ENCODE measurements around the gene SLCO4A1. TPM values are rescaled to one million over a fixed set of nuclear protein-coding genes. Genes with fewer than 3 reads are reported as not detected.

SLCO4A1 gene
- total and polyA plus RNA-seq, 9 of the 15 experiments (the other 6 are each of a cell fraction or from before 2014, with no cell fraction given) = 1.6 to 21.9 (median 12.8) TPM

- TF ChIP-seq TARDBP (IDR thresholded peaks at IDR 0.05) = no peak; the same call in 1 of the 2 replicates
- TF ChIP-seq THRAP3 (IDR thresholded peaks at IDR 0.05; ENCODE audit: borderline replicate concordance) = no peak
- no peak for TF ChIP-seq SMAD1 (IDR thresholded peaks at IDR 0.05; ENCODE audit: low read depth, low read length, partially characterized antibody)
- TF ChIP-seq EGR1 (conservative IDR thresholded peaks at IDR 0.05) = no peak
- TF ChIP-seq HSF4 (CRISPR knock-in tag; IDR thresholded peaks at IDR 0.05; ENCODE audit: borderline replicate concordance) = no peak
- TF ChIP-seq U2AF1 (optimal IDR thresholded peaks at IDR 0.05; ENCODE audit: low read depth, low read length) = no peak
- TF ChIP-seq TOE1 (IDR thresholded peaks at IDR 0.05; ENCODE audit: borderline replicate concordance) = no peak
- TF ChIP-seq TOE1 (CRISPR knock-in tag; IDR thresholded peaks at IDR 0.05; ENCODE audit: borderline replicate concordance, low read depth) = no peak
- TF ChIP-seq ARID4B (CRISPR knock-in tag; IDR thresholded peaks at IDR 0.05) = peak; percentile 94
- TF ChIP-seq DLX4 (CRISPR knock-in tag; IDR thresholded peaks at IDR 0.05) = no peak
- TF ChIP-seq COPS2 (conservative IDR thresholded peaks at IDR 0.05) = no peak
- no peak for TF ChIP-seq ZFPM2 (CRISPR knock-in tag; IDR thresholded peaks at IDR 0.05)
- TF ChIP-seq NCOA2 (IDR thresholded peaks at IDR 0.05; ENCODE audit: partially characterized antibody in 2 of 2) = no peak
- no peak for TF ChIP-seq PCBP1 (IDR thresholded peaks at IDR 0.05; ENCODE audit: low read depth, low read length, poor library complexity, severe bottlenecking)
- 0 out of 2 replicates have a peak, but pooled peaks have one; percentile 3 for TF ChIP-seq POLR2G (IDR thresholded peaks at IDR 0.05; ENCODE audit: low read depth, low read length)
- no peak for TF ChIP-seq ZNF24 (IDR thresholded peaks at IDR 0.05)
- no peak for TF ChIP-seq ZC3H4 (CRISPR knock-in tag; IDR thresholded peaks at IDR 0.05; ENCODE audit: borderline replicate concordance)
- TF ChIP-seq ZNF551 (CRISPR knock-in tag; IDR thresholded peaks at IDR 0.05) = no peak
- no peak for TF ChIP-seq MLX (CRISPR knock-in tag; conservative IDR thresholded peaks at IDR 0.05)
- no peak for TF ChIP-seq DDX20 (tag; IDR thresholded peaks at IDR 0.05; ENCODE audit: low read depth)
- no peak for TF ChIP-seq KLF13 (tag; IDR thresholded peaks at IDR 0.05; ENCODE audit: borderline replicate concordance, low read depth)
- TF ChIP-seq BRF2 (IDR thresholded peaks at IDR 0.05; ENCODE audit: borderline replicate concordance, insufficient read depth, insufficient read length) = no peak
These were observed 43.7 kb downstream of the SLCO4A1 start (continued) for GRCh38 chr20:62685781-62686555.

Measured in K562 (cell line).